T-helper 1 cell (primary cell): ENCODE data around the gene DUS1L.

Source experiments
- DNase-seq, 5 donors: peaks; one replicate each; pipeline ENCODE4 v3.0.0-alpha.2; 2012 to 2020

DUS1L gene

DNA sequence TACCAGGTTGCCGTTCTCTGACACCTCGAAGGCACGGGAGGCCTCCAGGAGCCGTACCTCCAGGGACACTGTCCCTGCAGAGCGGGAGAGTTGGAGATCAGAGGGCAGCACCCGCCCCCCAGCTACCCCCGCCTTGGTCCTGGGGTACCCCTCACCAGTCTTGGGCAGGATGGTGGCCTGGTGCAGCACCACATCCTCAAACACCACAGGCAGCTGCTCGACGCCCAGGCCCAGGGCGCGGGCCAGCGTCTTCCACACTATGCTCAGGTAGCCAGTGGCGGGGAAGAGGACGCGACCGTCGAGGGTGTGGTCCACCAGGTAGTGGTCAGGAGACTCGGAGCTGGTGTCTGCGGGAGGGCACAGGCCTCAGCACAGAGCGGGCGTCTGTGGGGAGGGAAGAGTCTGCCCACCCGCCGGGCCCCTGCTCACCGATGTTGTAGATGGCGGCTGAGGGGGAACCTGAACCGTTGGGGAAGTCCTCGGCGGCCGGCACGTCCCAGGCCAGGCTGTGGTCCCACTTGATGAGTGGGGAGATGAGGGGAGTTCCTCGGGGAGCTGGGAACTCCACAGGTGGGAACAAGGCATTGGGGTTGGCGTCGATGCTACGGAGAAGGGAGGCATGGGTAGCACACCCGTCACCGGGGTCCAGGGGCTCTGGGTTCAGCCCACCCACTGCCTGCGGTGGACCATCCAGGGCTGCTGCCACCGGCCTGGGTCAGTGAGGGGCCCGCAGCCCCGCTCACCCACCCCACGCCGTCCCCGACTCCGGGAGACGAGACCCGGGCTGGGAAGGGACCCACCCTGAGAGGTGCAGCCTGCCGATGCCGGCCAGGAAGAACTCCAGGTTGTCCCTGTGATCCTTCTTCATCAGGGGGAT, 22.6 kb upstream of the DUS1L start:
- DNase-seq = peak in 1 of 5 donors; percentile 11

DNA sequence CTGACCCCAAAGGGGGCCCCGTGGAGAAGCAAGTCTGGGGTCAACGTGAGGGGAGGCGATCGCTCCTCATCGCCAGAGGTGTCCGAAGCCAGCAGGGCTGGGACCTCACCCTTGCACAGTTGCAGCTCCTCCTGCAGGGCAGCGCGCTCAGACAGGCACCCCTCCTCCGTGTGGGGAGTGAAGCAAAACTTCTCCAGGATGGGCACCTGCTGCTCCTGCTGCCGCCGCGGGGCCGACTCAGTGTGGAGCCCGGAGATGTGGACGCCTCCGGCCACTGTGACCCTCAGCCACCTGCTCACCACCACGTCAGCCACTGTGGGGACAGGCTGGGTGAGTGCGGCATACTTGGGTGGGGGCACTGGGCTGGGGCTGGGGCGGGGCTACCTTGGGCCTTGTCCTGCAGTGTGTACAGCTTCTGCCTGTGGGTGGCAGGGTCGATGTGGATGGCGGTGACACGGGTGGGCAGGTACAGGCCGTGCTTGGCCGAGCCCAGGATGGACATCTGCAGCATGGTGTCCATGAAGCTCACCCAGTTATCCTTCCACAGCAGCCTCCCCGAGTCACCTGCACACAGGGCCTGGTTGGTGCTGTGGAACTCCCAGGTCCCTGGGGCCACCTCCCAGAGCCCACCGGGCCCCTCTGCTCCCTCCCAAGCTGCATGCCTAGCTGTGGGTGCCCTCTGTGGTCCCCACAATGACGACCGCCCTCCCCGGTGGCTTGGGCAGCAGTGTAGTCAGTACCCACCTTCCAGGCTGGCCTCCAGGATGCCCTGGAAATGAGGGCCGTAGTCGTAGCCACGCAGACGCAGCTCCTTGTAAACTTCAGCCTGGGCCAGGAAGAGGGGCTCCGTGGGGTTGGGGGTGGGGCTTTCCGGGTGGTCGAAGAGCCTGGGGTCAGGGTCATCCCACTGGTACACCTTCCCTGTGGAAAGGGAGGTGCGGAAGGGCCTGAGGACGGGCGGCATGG, 21.6 kb upstream of the DUS1L start:
- DNase-seq = peak in 1 of 5 donors; percentile 13

DNA sequence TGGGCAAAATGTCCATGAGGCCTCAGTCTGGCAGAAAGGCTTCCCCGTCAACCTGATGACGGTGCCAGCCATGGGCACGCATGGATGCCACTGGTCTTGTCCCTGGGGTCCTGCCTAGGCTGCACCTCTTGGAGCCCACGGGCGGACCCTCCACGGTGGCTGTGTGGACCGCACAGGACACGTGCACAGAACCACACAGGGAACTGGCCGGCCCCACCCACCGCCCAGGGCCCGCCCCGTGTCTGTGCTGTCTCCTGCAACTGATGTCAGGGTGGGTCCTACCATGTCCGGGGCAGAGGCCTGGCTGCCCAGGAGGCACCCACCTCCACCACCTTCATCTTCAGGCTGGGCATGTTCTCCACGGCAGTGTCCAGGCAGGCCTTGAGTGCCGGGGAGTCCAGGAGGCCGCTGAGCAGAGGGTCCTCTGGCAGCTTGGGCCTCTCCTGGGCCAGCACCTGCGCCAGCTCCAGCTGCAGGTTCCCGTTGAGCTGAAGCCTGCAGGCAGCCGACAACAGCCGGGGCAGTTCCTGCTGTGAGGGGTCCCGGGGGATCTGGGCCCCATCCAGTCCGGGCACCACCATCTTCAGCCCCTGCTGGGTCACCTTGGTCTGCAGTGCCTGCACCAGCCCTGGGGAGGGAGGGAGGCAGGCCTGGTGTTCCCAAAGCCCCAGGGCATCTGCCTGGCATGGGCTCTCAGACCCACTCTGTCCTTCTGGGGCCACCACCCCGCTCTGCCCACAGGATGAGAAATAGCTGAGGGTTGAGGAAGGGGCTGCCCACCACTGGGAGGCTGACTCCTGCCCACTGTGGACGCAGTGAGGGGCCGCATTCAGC, 20.5 kb upstream of the DUS1L start:
- DNase-seq = peak in 1 of 5 donors; percentile 10

DNA sequence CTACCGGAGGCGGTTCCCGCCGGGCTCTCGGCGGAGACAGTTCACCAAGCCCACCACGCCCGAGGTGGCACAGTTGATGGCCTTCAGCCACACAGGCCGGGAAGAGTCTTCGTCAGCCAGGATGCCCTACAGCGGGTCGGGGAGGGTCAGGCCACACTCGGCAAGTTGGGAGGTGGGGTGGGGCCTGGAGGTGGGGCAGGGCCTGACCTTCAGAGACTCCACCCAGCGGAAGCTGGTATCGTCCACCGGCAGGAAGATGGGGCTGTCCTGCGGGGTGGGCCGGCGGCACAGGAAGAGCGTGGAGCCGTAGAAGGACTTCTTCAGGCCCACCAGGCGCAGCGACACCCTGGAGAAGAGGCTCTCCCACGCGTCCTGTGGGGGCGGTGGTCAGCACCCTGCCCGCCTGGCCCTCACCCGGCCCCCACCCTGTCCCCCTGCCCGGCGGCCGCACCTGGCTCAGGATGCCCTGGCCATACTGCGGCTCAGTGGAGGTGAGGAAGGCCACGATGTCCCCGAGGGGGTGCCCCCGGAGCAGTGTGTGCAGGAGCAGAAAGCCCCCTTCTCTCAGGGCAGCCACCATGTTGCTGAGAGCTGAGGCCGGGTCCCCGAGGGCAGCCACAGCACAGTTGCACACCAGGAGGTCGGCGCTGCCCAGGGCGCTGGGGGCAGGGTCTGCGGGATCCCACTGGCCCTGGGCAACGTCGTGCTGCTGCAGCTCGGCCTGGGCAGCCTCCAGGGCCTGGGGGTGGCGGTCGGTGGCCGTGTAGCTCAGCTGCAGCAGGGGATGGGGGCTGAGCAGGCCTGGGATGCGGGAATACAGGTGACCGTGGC, 19.6 kb upstream of the DUS1L start:
- peak in 1 of 5 donors; percentile 1 for DNase-seq

DNA sequence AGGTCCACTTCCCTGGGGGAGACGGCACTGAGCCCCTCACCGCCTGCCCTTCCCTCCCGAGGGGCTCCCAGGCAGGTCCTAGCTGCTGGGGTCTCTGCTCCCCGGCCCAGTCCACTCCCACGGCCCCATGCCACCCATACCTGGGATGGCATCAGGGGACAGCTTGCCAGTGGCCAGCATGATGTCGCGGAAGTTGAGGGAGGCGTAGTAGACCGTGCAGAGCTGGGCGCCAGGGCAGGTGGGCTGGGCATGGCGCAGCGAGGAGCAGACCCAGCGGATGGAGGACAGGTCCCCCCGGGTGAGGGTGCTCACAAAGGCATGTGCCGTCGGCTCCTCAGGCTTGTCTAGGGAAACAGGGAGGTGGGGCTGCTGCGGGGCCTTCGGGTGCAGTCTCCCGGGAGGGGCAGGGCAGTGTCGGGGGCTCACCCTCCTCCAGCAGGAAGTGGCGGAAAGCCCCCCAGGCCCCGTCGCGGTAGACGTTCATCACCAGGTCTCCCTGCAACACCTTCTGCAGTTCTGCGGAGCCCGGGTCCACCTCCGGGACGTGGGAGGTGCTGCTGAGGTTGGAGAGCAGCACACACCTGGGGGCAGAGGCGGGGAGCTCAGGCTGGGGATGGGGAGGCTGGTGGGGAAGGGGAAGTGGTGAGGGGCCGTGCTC, 18.9 kb upstream of the DUS1L start:
- DNase-seq = peak in 1 of 5 donors; percentile 0

DNA sequence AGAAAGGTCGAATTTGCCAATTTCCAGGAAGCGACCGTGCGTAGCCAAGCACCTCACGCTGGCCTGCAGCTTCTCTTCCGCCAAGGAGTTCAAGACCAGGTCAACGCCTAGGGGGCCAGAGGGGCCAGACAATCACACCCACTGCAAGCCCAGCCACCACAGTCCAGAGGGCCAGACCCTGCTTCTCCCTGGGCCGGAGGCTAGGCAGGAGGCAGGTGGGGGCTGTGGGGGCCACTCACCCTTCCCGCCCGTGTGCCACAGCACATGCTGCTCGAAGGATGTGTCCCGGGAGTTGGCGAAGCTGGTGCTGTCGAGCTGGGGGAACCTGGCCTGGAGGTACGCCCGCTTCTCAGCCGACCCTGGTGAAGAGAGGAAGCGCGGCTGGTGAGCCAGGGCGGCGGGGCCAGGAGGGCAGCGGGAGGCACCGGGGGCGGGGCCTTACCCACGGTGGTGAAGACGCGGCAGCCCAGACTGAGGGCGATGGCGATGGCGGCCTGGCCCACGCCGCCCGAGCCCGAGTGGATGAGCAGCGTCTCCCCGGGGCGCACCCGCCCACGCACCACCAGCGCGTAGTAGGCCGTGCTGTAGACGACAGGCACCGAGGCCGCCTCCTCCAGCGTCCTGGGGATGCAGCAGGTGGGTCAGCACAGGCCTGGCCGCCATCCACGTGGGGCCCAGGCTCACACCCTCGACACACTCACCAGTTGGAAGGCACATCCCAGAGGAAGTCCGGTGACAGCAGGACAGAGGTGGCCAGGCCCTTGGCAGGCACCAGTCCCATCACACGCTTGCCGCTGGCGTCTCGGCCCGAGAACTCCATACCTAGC, 18.1 kb upstream of the DUS1L start:
- peak in 1 of 5 donors; percentile 0 for DNase-seq

DNA sequence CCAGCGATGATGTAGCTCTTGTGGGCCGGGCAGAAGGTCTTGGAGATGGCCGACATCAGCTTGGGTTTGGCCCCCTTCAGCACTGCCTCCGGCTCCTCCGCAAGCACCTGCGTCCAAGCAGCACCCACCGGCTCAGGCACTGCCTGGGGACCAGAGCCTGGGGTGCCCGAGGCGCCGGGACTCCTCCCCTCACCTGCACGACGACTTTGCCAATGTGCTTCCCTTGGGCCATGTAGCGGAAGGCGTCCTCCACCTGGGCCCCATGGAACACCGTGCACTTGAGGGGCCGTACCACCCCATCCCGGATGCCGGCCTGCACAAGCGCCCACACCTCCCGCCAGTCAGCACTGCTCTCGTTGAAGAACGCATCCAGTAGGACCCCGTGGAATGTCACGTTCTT, 17.4 kb upstream of the DUS1L start:
- no peak for DNase-seq

DNA sequence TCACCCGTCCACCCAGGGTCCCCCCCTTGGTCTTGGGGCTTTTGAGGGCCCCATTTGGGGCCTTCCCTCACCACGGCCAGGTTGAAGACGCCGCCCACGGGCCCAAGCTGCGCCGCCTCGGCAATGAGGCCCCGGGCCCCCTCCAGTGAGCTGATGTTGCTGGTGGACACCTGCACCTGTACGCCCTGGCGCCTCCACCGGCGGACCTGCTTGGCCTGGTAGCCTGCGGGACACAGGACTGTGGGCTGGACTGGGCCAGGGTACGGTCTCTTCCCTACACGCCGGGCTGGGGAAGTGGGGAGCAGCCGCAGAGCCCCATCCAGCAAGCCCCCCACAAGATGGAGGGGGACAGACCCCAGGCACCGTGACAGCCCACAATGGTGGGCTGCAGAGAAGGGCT, 16.9 kb upstream of the DUS1L start:
- no peak for DNase-seq

DNA sequence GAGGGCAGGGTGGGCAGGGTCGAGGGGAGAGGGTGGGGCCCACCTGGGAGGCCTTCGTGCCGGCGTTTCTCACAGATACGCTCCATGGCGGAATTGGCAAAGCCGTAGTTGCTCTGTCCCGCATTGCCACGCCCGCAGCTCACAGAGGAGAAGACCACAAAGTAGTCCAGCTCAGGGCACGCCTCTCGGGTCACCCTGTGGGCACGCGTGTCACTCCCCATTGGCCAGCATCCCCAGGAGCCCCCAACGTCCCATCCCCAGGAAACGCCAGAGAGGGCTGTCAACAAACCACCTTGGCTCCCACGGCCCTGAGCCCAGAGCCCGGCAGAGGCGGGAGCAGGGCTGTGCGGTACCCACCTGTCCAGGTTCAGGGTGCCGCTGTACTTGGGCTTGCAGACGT, 16.4 kb upstream of the DUS1L start:
- DNase-seq = no peak

DNA sequence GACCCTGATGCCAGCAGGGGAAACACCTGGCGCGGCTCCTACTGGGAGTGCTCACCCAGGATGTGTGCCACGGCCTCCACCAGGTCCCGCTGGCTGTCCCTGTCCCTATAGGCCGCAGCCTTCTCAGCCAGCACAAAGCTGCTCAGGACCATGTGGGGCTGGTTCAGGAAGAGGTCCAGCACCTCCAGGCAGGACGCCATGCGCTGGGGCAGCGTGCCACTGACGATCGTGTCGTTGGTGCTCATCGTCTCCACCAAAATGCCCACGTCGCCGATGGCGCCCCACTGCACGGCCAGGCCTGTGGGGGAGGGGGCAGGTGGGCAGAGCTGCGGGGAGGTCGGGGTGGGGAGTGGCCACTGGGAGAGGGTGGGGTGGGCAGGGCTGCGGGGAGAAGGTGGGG, 15.9 kb upstream of the DUS1L start:
- DNase-seq = no peak

DNA sequence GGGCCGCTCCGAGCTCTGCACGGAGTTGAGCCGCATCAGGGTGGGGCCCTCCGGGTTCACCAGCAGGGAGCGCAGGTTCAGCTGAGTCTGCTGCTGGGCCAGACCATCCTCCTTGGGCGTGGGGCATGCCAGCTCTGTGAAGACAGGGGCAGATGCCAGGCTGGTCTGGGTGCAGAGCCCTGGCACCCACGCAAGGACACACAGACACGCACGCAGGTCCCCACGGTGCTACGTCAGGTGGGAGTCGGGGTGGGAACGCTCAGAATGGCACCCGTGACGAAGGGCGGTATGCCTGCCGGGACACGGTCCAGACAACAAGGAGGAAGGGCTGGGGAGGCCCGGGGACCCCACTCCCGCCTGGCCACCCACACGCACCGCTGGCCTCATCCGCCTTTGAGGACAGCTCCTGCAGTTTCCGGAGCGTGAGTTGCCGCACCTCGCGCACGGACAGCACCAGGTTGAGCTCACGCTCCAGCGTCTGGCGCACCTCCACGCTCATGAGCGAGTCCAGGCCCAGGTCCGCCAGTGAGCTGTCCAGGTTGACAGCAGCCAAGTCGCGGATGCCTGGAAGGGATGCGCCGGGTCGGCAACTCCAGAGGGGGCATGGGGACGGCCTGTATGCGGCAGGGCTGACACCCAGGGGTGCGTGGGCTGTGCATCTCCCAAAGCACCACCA, 15.3 kb upstream of the DUS1L start:
- DNase-seq = no peak

DNA sequence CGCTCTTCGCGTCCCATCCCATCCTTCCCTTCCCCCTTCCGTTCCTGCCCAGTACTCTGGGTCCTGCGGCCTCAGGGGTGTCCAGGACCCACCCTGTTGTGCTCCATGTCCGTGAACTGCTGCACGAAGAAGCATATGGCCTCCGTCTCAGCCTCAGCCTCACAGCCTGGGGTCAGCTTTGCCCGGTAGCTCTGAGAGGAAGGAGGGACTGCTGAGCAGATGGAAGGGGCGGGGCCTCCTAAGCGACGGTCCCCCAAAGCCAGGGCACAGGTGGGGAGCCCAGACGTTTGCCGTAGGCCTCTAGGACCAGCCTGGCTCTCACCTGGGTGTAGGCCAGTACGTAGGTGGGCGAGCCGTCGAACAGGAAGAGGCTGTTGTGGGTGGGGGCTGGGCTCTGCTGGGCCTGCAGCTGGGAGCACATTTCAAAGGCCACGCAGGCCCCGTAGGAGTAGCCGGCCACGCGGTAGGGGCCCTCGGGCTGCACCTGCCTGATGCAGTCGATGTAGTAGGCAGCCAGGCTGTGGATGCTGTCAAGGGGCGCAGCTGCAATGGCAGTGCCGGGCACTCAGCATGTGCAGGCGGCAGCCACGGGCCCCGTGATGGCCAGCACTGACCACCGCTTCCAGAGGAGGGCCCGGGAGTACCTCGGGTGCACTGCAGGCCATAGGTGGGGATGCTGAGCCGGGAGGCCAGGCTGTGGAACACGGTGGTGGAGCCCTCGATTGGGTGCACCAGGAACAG, 14.6 kb upstream of the DUS1L start:
- DNase-seq = no peak

DNA sequence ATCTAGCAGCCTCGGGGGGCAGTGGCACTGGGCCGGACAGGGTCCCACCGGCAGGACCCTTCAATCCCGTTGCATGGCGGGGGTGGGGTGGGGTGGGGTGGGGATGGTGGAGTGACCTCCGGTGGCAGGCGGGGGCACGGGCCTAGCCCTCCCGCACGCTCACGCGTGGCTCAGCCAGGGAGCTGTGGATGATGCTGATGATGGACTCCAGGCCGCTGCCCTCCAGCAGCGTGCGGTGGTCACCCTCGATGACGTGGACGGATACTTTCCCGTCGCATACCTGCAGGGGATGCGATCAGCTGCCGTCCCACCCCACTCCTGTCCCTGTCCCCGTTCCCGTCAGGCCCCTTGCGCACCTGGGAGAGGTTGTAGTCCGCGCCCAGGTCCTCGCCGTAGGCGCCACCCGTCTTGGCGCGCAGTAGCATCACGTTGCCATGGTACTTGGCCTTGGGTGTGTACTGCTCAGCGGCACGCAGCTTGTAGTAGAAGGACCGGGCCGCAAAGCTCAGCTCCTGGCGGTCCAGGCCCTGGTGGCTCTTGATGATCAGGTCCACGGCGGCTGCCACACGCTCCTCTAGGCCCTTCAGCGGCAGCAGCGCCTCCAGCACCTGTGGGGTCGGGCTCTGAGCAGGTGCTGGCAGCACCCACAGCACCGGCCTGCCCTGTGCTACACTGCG, 13.5 kb upstream of the DUS1L start:
- no peak for DNase-seq

DNA sequence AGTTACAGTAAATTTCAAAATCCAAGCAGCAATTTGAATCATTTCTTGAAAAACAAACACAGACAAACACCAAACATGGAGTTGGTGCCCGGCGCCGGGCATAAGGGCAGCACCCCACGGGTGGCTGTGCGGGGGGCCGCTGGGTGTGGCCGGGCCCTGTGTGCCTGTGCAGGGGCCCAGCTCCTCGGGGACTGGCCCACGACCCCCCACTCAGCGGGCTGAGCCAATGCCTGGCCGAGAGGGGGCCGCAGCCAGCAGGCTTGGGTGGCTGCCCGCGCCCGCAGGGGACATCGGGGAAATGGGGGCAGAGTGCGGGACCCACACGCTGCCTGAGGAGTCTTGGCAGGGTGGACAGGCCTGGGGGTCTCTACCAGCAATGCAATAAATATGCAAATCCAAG, 12.8 kb upstream of the DUS1L start:
- DNase-seq = no peak

DNA sequence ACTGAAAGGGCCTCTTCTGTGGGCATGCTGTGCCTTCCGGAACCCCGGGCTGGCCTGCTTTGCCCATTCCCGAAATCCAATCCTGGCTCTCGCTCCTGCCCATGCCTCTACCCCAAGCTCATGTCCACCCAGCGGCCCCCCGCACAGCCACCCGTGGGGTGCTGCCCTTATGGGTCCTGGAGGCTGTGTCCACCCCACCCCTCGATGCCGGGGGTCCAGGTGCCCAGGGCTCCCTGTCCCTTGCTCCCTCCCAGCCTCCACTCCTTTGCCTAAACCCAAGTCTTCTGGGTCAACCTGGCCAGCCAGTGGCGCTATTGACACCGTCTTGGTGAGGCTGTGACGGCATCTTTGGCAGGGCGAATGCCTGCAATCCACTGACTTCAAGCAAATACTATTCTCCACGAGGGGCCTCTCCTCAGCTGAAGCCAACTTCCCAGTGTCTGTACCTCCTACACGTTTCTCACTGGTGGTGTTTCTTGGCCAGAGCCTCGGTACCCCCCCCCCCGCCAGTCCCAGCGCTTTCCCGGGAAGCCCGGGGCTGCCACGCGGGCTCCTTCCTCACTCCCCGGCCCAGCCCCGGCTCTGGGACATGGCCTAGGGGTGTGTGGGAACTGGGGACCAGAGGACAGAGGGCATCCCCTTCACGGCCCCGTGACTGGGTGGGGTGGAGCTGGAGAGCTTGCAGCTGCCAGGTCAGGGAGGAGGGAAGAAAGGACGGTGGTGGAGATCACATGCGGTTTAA, 12.2 kb upstream of the DUS1L start:
- no peak for DNase-seq

DNA sequence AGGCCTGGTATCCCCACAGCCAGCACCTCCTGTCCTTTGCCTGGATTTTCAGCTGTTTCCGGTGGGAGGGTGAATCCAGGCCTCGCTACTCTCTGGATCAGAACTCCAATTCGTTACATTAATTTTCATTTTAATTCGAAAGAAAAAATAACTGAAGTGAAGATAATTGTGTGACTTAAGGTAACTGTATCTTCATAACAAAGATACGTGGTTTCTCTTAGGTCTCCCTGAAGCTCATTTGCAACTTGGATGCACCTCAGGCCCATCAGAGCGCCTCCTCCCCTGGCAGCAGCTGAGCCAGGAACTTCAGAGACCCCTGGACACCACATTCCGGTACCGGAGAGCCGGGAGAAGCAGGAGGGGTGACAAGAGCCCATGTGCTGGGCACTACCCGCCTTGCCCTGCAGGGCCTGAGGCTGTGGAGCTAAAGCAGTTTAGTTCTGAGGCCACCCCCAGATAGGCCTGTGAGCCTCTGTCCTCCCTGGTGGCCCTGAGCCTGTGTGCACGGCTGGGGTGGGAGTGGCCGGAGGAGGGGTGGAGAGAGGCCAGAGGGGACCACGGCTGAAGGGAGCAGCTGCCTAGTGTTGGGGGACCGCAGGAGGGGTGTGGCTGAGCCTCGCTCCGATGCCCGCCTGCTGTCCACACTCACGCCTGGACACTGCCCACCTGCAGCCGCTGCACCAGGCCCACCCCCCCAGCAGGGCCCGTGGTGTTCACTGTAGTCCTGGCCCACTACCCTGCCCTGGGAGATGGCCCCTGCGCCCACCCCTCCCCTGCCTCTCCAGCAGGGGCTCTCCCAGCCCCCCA, 11.4 kb upstream of the DUS1L start:
- DNase-seq = no peak
